HepG2 (cell line): ENCODE measurements around the gene RNF133. TPM values are rescaled to one million over a fixed set of nuclear protein-coding genes. Genes with fewer than 3 reads are reported as not detected.

Experiments
- ATAC-seq: fragments of 200-7000 bp; cut with Tn5 transposase; 3 replicates; pipeline ENCODE4 v1.9.1; 2020; ENCODE audit warnings: mild to moderate bottlenecking, moderate library complexity
- Bru-seq: library from RNA; stranded (reverse); fragments of 400-500 nt; gene quantifications from one replicate; lab custom pipeline; 2021; lab: Mats Ljungman, UMichigan
- BruChase-seq, 2 experiments: library from RNA; stranded (reverse); fragments of 400-500 nt; gene quantifications; one replicate each; lab custom pipeline; 2021; lab: Mats Ljungman, UMichigan
- BruUV-seq: library from RNA; stranded (reverse); fragments of 400-500 nt; replicated peaks from 2 replicates; lab custom pipeline; 2021; lab: Mats Ljungman, UMichigan
- CTCF ChIA-PET: fragments of 300-600 bp; formaldehyde crosslinking; extraction: SDS; loops from one replicate; lab custom pipeline; 2021; ENCODE audit warnings: low total read pairs, inconsistent platforms, low intra/inter-chr PET ratio; lab: Yijun Ruan, JAX
- POLR2A ChIA-PET: fragments of 350-600 bp; sonication (Branson Sonifier 250); formaldehyde crosslinking; loops from one replicate; lab custom pipeline; 2020; ENCODE audit warnings: antibody characterized with exemption, inconsistent platforms; lab: Yijun Ruan, JAX
- DNase-seq: peaks from one replicate; pipeline ENCODE4 v3.0.0-alpha.2; 2015; ENCODE audit warnings: low spot score
- FAIRE-seq: peaks from 3 replicates; lab custom pipeline; 2011; peaks lifted over from hg19 to GRCh38; lab: Jason Lieb, UNC
- H2AFZ ChIP-seq: one replicate; pipeline ENCODE4 v1.6.1; 2011; ENCODE audit warnings: low read length, inconsistent platforms
- H3K27ac ChIP-seq: fragments of 300-600 bp; 3 replicates; pipeline ENCODE4 v1.8.0; 2011; ENCODE audit warnings: mixed run types, mild to moderate bottlenecking, mixed read lengths, low read length, inconsistent platforms; ENCODE audit not compliant: insufficient read depth; ENCODE audit errors: extremely low read length
- H3K27me3 ChIP-seq, 2 experiments: fragments of 200-600 bp in 1 of 2; 2 replicates in 1 of 2; 3 replicates in 1 of 2; pipeline versions ENCODE4 v1.6.0 to v1.8.0; 2011; ENCODE audit warnings: low read length in 2 of 2, mild to moderate bottlenecking in 2 of 2, moderate library complexity in 2 of 2, inconsistent platforms in 1 of 2; ENCODE audit not compliant: insufficient read depth in 2 of 2, control insufficient read depth in 1 of 2
- H3K36me3 ChIP-seq, 2 experiments: fragments of 200-600 bp in 1 of 2; replicated peaks in 1 of 2; 2 replicates in 1 of 2; 3 replicates in 1 of 2; pipeline versions ENCODE4 v1.5.1 to v1.8.0; 2011; ENCODE audit warnings: low read length in 2 of 2, inconsistent platforms in 1 of 2; ENCODE audit not compliant: insufficient read depth in 2 of 2, control insufficient read depth in 1 of 2
- H3K4me1 ChIP-seq: 2 replicates; pipeline ENCODE4 v1.5.1; 2012; ENCODE audit warnings: low read length, inconsistent platforms; ENCODE audit not compliant: insufficient read depth
- H3K4me2 ChIP-seq: 2 replicates; pipeline ENCODE4 v1.6.0; 2011; ENCODE audit warnings: low read depth, low read length, inconsistent platforms
- H3K4me3 ChIP-seq, 3 experiments: fragments of 200-600 bp in 1 of 3; sonication (generic), shearing (Covaris generic) in 1 of 3; replicated peaks in 1 of 3; 2 replicates each; pipeline ENCODE4 v1.5.1; 2011 to 2016; ENCODE audit warnings: low read length in 3 of 3, inconsistent platforms in 2 of 3, low read depth in 2 of 3, mild to moderate bottlenecking in 2 of 3, control low read depth in 1 of 3, mixed read lengths in 1 of 3; ENCODE audit not compliant: insufficient read depth in 1 of 3
- H3K79me2 ChIP-seq: one replicate; pipeline ENCODE4 v1.6.1; 2011; ENCODE audit warnings: low read length, inconsistent platforms; ENCODE audit not compliant: insufficient read depth
- H3K9ac ChIP-seq: 2 replicates; pipeline ENCODE4 v1.6.0; 2011; ENCODE audit warnings: mild to moderate bottlenecking, low read depth, low read length, inconsistent platforms; ENCODE audit not compliant: insufficient read depth
- H3K9me3 ChIP-seq: 2 replicates; pipeline ENCODE4 v1.5.1; 2012; ENCODE audit warnings: mild to moderate bottlenecking, low read length
- H4K20me1 ChIP-seq: 2 replicates; pipeline ENCODE4 v1.6.0; 2011; ENCODE audit warnings: inconsistent platforms, mild to moderate bottlenecking, low read length, moderate library complexity; ENCODE audit not compliant: insufficient read depth
- CEBPG ChIP-seq: IDR thresholded peaks from 2 replicates; pipeline ENCODE4 v1.6.1; 2016
- MAFF ChIP-seq: IDR thresholded peaks from 2 replicates; pipeline ENCODE4 v1.6.1; 2011; ENCODE audit warnings: low read depth, low read length, improper control_type of control experiment
- RORA ChIP-seq: sonication (generic); formaldehyde crosslinking; IDR thresholded peaks from 2 replicates; pipeline ENCODE4 v1.5.0; 2020; ENCODE audit warnings: mild to moderate bottlenecking, missing genetic modification reagents, moderate library complexity
- TCF12 ChIP-seq, 2 experiments: fragments of 450-650 bp in 1 of 2; sonication (generic) in 1 of 2; formaldehyde crosslinking in 1 of 2; IDR thresholded peaks; 2 replicates each; pipeline versions ENCODE4 v1.6.1 to v1.8.0; 2017 to 2022; ENCODE audit warnings: antibody characterized with exemption in 1 of 2, mild to moderate bottlenecking in 1 of 2, missing genetic modification reagents in 1 of 2, moderate library complexity in 1 of 2
- ZBTB37 ChIP-seq: sonication (generic); formaldehyde crosslinking; IDR thresholded peaks from 2 replicates; pipeline ENCODE4 v1.4.0; 2020; ENCODE audit warnings: mild to moderate bottlenecking, missing genetic modification reagents
- in situ Hi-C: cut with HindIII; loops from 2 replicates; pipeline ENCODE4 v1.10.0; 2017; ENCODE audit warnings: low pct_unique_long_range_greater_than_20kb; ENCODE audit not compliant: extremely low pct_ligation_motif_present
- intact Hi-C: fragments of 100-400 bp; cut with micrococcal nuclease; formaldehyde crosslinking; loops from one replicate; pipeline ENCODE4 v1.10.0; 2022; ENCODE audit not compliant: unreplicated experiment
- long read RNA-seq, 2 experiments: library from RNA in 1 of 2; library from polyadenylated mRNA in 1 of 2; stranded (forward) in 1 of 2; unstranded in 1 of 2; transcript quantifications; one replicate each; pipeline ENCODE4 v2.0.0, GENCODE V29; 2019 to 2022
- polyA minus RNA-seq, 3 experiments: library from RNA; depleted of rRNA, polyadenylated mRNA; stranded (reverse); fragments of >200 nt; gene quantifications; 2 replicates each; pipeline ENCODE4 v1.2.3, GENCODE V29; 2011; ENCODE audit warnings: low replicate concordance in 1 of 3
- polyA plus RNA-seq, 8 experiments: library from polyadenylated mRNA; depleted of rRNA in 3 of 8; stranded (reverse) in 7 of 8; unstranded in 1 of 8; fragments of >200 nt; fragmentation: Illumina TruSeq in 4 of 8; extraction: Trizol in 4 of 8; gene quantifications; 2 replicates each; pipeline versions ENCODE4 v1.2.1 to v1.2.3, GENCODE V29; 2011 to 2016; ENCODE audit warnings: low read depth in 4 of 8, missing spikeins in 1 of 8, mixed read lengths in 1 of 8; ENCODE audit not compliant: insufficient read depth in 1 of 8
- total RNA-seq, 5 experiments: library from RNA; depleted of rRNA; stranded (reverse); fragments of >200 nt; fragmentation: Illumina TruSeq; extraction: Trizol; gene quantifications; 2 replicates each; pipeline ENCODE4 v1.2.3, GENCODE V29; 2016; ENCODE audit warnings: low read depth in 1 of 5
- TF ChIP-seq, protein P1 (sequence below): sonication (generic); formaldehyde crosslinking; IDR thresholded peaks from 2 replicates; pipeline ENCODE4 v1.4.0; 2020; ENCODE audit warnings: mild to moderate bottlenecking, missing genetic modification reagents

Gene RNF133
- total RNA-seq (2016; rRNA removed; fragmentation: Illumina TruSeq; extraction: Trizol) (0.27 and 1.00 TPM in 2 replicates), polyA plus RNA-seq (2011; rRNA removed) (0.07 and 0.13 TPM in 2 replicates), polyA minus RNA-seq (2011; rRNA and poly(A)+ RNA removed; ENCODE audit: low replicate concordance) (0.16 and 0.38 TPM in 2 replicates), Bru-seq, nascent RNA (percentile 93 among the genes with signal in this experiment), BruChase-seq, experiment 1, labeled RNA remaining after a 6-hour chase (percentile 60 among the genes with signal in this experiment), BruChase-seq, experiment 2, labeled RNA remaining after a 2-hour chase (percentile 59 among the genes with signal in this experiment)
- total RNA-seq (2016; cell fraction: cytosol; rRNA removed; fragmentation: Illumina TruSeq; extraction: Trizol; ENCODE audit: low read depth), result not detected in 2 replicates
- total RNA-seq (2016; cell fraction: insoluble cytoplasmic fraction; rRNA removed; fragmentation: Illumina TruSeq; extraction: Trizol), result 1.2 TPM in 1 of 2 replicates, not detected in the other
- 0.15 TPM in 1 of 2 replicates, not detected in the other for total RNA-seq (2016; cell fraction: membrane; rRNA removed; fragmentation: Illumina TruSeq; extraction: Trizol)
- 9.2 and 12.5 TPM in 2 replicates for total RNA-seq (2016; cell fraction: nucleus; rRNA removed; fragmentation: Illumina TruSeq; extraction: Trizol)
- not detected in 2 replicates for polyA plus RNA-seq (2011; cell fraction: cytosol; rRNA removed)
- polyA plus RNA-seq (2011; cell fraction: nucleus; rRNA removed), result 0.21 and 0.29 TPM in 2 replicates
- not detected in 2 replicates for polyA plus RNA-seq (2012)
- polyA plus RNA-seq (2016; cell fraction: cytosol; fragmentation: Illumina TruSeq; extraction: Trizol; ENCODE audit: low read depth), result not detected in 2 replicates
- not detected in 2 replicates for polyA plus RNA-seq (2016; cell fraction: insoluble cytoplasmic fraction; fragmentation: Illumina TruSeq; extraction: Trizol; ENCODE audit: low read depth)
- polyA plus RNA-seq (2016; cell fraction: membrane; fragmentation: Illumina TruSeq; extraction: Trizol; ENCODE audit: low read depth), result not detected in 2 replicates
- polyA plus RNA-seq (2016; cell fraction: nucleus; fragmentation: Illumina TruSeq; extraction: Trizol; ENCODE audit: insufficient read depth, low read depth), result 0.55 and 1.00 TPM in 2 replicates
- polyA minus RNA-seq (2011; cell fraction: cytosol; rRNA and poly(A)+ RNA removed), result not detected in 2 replicates
- polyA minus RNA-seq (2011; cell fraction: nucleus; rRNA and poly(A)+ RNA removed), result 19.5 and 21.5 TPM in 2 replicates
- long read RNA-seq, experiment 1, result 0 reads
- long read RNA-seq, experiment 2, result 0 reads

DNA sequence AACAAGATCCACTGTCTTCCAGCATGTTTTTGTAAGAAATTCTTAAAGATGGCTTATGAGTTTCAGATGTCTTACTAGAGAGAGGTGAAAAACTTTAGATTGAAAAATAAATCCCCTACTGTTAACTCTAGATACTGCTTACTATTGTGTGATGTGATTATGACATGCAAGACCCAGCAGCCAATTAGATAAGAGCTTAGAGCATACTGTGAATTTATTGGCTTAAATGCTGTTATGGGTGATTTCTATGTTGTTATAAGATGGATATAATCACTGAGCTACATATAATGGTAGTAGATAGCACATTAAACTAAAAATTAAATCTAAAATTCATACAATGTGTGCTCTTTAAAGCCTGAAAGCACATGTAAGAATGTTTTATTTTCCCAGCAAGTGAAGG is at the start of gene RNF133:
Gene RNF133 (minus strand): TSS at position 101 of the 400 bp plus-strand sequence. CDS start 199 bp downstream, outside the sequence.
- intact Hi-C loops, result no loop called here
- CTCF ChIA-PET, result no interaction called here

More for the DNA sequence above, at the start of gene RNF133:
- H3K27me3 ChIP-seq, result no peaks in the 10 kb centered on the region
- H4K20me1 ChIP-seq, result no peaks in the 10 kb centered on the region
- H3K79me2 ChIP-seq, result no peaks in the 10 kb centered on the region
- DNase-seq (no peak), ATAC-seq (no peak), FAIRE-seq (no peak)
- H3K9me3 ChIP-seq, result no peaks in the 10 kb centered on the region
- POLR2A ChIA-PET, result no interaction called here
- no TSS peak for BruUV-seq
- no peak within 1 kb of the TSS for H3K27ac ChIP-seq
- no peak for TF ChIP-seq TCF12 (IDR thresholded peaks at IDR 0.05)
- no peak for TF ChIP-seq TCF12 (CRISPR knock-in tag; IDR thresholded peaks at IDR 0.05)
- TF ChIP-seq, protein P1, sequence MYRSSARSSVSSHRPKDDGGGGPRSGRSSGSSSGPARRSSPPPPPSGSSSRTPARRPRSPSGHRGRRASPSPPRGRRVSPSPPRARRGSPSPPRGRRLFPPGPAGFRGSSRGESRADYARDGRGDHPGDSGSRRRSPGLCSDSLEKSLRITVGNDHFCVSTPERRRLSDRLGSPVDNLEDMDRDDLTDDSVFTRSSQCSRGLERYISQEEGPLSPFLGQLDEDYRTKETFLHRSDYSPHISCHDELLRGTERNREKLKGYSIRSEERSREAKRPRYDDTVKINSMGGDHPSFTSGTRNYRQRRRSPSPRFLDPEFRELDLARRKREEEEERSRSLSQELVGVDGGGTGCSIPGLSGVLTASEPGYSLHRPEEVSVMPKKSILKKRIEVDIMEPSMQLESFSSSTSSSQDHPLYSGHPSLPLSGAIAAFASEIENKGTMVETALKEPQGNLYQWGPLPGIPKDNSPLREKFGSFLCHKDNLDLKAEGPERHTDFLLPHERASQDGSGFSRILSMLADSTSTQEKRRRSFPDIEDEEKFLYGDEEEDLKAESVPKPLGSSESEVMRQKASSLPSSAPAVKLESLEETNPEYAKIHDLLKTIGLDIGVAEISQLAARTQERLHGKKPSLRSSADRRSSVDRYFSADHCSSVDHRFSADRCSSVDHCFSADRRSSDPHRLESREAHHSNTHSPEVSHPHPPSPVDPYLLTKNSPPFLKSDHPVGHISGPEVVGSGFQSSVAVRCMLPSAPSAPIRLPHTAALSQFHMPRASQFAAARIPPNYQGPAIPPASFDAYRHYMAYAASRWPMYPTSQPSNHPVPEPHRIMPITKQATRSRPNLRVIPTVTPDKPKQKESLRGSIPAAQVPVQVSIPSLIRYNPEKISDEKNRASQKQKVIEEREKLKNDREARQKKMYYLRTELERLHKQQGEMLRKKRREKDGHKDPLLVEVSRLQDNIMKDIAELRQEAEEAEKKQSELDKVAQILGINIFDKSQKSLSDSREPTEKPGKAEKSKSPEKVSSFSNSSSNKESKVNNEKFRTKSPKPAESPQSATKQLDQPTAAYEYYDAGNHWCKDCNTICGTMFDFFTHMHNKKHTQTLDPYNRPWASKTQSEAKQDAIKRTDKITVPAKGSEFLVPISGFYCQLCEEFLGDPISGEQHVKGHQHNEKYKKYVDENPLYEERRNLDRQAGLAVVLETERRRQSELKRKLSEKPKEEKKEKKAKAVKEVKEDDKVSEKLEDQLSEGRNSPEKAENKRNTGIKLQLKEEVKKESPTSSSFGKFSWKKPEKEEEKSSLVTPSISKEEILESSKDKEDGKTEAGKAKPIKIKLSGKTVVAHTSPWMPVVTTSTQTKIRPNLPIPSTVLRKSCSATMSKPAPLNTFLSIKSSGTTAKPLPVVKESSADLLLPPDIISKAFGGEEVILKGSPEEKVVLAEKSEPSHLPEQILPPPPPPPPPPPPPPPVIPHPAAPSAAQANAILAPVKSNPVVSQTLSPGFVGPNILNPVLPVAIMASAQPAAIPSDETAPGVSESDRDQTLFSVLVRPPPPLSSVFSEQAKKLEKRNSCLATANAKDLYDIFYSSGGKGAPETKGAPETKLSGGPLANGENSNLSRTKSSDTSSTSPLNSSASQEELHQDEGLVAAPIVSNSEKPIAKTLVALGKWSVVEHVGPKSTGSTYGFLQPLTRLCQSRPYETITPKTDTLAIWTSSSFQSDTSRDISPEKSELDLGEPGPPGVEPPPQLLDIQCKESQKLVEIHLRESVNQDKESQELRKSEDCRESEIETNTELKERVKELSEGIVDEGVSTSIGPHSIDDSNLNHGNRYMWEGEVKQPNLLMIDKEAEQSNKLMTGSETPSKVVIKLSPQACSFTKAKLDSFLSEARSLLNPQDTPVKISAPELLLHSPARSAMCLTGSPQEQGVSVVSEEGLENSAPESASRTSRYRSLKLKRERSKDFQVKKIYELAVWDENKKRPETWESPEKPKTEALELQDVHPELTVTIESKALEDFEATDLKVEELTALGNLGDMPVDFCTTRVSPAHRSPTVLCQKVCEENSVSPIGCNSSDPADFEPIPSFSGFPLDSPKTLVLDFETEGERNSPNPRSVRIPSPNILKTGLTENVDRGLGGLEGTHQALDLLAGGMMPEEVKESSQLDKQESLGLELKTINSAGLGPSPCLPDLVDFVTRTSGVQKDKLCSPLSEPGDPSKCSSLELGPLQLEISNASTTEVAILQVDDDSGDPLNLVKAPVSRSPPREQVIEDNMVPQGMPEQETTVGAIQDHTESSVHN (CRISPR knock-in tag), result no peak
- TF ChIP-seq CEBPG, result no peak
- TF ChIP-seq MAFF, result no peak
- TF ChIP-seq RORA (CRISPR knock-in tag), result no peak
- no peak for TF ChIP-seq ZBTB37 (CRISPR knock-in tag)
- H3K4me1 ChIP-seq, result peaks cover 25% of the 10 kb centered on the region
- H2AFZ ChIP-seq, result no peak within 1 kb of the TSS
- H3K9ac ChIP-seq, result no peak within 1 kb of the TSS
- H3K36me3 ChIP-seq, result no peaks in the 10 kb centered on the region; a peak in 1 of 5 replicates
- no peak within 1 kb of the TSS for H3K4me2 ChIP-seq
- in situ Hi-C loops, result no loop called here
- H3K4me3 ChIP-seq, result no peak within 1 kb of the TSS
